ENCODE data around the gene TRAF1. TPM values are rescaled to one million over a fixed set of nuclear protein-coding genes. Genes with fewer than 3 reads are reported as not detected.
"Not testable (repeated sequence)": the region's sequence is repeated elsewhere in the genome, so short reads cannot be mapped to it uniquely, and the experiment has no call there.

Gene TRAF1, protein sequence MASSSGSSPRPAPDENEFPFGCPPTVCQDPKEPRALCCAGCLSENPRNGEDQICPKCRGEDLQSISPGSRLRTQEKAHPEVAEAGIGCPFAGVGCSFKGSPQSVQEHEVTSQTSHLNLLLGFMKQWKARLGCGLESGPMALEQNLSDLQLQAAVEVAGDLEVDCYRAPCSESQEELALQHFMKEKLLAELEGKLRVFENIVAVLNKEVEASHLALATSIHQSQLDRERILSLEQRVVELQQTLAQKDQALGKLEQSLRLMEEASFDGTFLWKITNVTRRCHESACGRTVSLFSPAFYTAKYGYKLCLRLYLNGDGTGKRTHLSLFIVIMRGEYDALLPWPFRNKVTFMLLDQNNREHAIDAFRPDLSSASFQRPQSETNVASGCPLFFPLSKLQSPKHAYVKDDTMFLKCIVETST
- polyA plus RNA-seq (ENCODE audit: insufficient read length): 4.7 TPM

DNA sequence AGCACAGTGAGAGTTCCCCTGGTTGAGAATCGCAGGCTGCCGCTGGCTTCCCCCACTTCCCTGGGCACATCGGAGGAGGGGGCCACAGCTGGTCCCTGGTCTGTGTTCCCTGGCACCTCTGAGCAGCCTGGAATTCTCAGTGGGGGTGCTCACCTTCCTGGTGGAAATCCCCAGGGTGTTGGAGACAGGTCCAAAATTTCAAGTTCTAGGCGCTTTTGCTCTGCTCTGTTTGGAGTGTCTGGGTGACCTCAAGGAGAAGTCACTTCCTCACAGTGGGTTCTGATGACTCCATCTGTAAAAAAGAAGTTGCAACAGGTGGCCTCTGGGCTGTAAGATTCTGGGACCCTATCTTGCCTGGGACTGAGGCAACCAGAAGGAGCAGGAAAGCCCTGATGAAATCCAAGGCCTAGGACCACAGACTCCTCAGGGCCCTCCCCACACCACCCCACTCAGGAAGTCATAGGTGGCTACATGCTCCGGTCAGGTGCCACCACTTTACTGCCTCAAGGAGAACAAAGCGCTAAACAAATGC lies at the start of gene TRAF1:
TSS of gene TRAF1 (minus strand) at position 400 of the 532 bp plus-strand sequence. CDS start 721 bp downstream, outside the sequence.
- DNase-seq: no peak

DNA sequence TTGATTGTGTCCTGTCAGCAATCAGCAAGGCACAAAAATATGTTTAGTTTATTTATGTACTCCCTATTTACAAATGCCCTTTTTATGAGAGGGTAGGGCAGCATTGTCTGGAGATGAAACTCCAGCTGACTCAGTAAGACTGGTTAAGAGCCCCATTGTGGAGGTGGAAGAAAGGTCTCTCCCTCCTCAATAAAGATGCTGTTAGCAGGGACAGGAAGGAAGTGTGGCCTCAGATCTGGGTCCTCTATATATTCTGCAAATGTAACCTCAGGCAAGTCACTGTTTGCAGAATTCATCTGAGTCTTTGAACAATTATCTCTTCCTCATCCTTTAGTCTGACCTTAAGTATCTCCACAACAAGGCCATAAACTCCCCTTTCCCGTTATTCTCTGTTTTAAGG lies 48.3 kb upstream of the TRAF1 start:
- DNase-seq: no peak

DNA sequence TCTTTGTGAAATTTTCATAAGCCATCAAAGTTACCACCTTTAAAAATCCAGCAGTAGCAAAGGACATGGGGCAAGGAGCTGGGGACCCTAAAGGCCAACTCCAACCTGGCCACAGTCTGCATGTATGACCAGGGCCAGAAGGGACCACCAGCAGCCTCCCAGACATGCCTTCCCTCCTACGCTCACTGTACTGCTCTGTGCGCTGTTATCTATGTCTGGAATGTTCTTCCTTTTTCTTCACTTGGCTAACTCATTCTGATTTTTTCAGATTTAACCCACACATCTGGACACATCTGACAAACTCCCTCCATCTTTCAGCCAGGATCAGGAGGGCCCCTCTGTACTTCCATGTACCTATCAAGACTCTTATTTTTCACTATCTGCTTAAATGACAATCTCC lies 47.6 kb upstream of the TRAF1 start:
- DNase-seq: no peak

GRCh38 chr9:120971938-120972337 lies 45.3 kb upstream of the TRAF1 start:
- DNase-seq: no peak

GRCh38 chr9:120971471-120971870 lies 44.9 kb upstream of the TRAF1 start:
- not testable (repeated sequence) for DNase-seq

- peak; percentile 36 for DNase-seq
Observed at GRCh38 chr9:120970244-120970643, 43.6 kb upstream of the TRAF1 start.

DNA sequence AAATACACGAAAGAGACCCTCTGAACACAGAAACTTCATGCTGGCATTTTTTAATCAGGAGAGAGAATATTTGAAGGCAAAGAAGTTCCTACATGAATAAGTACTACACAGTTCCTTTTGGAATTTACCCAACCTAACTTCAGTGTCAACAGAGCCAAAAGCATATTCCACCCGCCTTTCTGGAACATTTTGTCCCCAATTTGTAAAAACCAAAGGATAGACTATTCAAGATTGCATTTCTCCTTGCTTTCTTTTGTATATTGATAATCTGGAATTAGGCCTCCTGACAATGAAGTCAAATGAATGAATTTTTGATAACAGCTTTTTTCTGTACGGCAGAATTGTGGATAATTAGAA lies 39.4 kb upstream of the TRAF1 start:
- no peak for DNase-seq

DNA sequence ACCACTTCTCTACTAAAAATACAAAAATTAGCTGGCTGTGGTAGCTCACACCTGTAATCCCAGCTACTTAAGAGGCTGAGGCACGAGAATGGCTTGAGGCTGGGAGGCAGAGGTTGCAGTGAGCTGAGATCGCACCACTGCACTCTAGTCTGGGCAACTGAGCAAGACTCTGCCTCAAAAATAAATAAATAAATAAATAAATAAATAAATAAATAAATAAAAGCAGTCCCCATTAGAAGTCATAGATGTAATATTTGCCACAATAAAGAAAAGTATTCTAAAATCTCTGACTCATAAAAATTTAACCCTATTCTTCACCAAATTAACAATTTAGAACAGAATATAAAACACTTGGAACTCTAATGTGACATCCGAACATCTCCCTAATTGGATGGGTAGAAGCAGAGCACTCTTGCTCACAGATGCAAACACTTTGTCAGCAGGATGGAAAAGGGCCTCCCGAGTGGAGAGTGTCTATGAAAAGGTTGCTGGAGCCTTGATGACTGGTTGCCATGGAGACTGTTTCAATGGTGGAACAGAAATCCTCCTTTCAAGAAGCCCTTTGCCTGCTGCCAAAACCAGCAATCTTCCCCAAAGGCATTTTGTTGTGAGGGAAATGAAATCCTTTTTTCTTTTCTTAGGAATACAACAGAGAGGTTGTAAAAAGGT lies 38.9 kb upstream of the TRAF1 start:
- peak; percentile 75 for DNase-seq

DNA sequence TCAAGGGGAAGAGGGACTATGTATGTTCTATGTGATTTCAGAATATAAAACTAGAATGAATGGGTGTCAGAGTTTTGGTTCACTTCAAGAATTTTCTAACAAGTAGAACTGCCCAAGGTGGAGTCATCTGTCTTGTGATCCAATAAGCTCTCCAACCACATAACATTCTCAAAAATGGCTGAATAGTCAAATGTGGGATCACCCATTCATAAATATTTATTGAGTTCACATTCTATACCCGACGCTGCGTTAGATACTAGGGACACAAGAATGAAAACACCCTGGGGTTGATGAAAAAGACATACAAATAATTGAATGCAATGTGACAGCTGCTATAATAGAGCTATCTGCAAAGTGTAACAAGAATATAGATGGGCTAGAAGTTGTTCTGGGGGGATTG lies 35.3 kb upstream of the TRAF1 start:
- DNase-seq: no peak

- DNase-seq: no peak
Observed at GRCh38 chr9:120960001-120960400, 33.4 kb upstream of the TRAF1 start.

DNA sequence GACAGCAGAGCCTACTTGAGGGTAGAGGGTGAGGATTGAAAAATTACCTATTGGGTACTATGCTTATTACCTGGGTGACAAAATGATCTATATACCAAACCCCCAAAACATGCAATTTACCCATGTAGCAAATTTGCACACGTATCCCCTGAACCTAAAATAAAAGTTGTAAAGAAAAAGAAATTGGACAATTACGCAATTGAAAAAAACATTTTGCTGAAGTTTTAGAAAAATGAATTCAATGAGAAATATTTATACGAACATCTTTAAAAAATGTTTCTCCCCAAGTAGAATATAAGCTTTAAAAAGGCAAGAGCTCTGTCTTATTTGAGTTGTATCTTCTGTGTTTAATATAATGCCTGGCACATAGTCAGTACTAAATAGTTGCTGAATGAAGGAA lies 30.3 kb upstream of the TRAF1 start:
- DNase-seq: no peak

DNA sequence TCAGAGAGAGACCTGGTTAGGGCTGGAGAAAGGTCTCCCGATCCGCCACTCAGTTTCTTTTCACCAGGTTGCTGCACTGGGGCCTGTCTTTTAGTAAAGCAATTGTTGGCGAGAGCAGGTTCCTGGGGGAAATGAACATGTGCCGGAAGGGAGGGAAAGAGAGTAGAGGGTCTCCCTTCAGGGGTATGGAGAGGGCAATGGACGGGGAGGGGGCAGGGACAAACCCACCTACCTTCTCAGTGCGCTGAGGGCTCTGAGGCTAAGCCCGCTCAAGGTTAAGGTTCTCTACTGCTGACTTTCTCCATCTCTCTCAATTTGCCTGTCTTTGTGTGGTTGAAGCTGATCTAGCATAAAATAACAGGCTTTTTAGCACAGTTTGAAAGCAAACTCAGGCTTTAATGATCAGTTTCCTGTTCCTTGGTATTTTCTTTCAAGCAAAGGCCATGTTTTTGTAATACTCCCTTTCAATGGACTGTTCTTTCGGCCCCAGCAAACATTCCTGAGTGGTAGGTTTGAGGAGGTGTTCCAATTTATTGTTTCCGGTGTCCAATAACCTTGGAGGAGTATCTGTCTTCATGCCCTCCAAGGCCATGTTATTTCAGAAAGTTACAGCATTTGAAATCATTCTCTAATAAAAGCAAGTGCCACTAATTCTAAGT lies 25.5 kb upstream of the TRAF1 start:
- no peak for DNase-seq

- DNase-seq: no peak
Observed at GRCh38 chr9:120950421-120951388, 24.1 kb upstream of the TRAF1 start.

DNA sequence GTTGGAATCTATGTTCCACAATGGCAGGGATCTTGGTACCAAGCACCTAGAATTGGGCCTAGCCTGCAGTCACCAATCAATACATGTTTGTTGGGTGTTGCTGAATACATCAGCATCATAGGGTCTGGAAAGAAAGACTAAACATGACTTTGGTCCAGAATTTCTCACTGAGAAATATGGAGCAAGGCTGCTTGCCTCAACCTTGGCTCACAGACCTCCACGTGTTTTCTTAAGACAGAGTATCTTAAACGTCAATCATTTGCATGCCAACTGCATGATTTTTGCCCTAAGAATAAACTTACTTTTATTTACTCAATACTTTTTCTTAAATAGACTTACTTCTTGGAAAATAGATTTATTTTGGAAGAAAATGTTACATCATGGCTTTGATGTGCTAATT lies 22.7 kb upstream of the TRAF1 start:
- DNase-seq: no peak

GRCh38 chr9:120948824-120949223 lies 22.2 kb upstream of the TRAF1 start:
- DNase-seq: no peak

- DNase-seq: no peak
Observed at GRCh38 chr9:120947222-120947621, 20.6 kb upstream of the TRAF1 start.

DNA sequence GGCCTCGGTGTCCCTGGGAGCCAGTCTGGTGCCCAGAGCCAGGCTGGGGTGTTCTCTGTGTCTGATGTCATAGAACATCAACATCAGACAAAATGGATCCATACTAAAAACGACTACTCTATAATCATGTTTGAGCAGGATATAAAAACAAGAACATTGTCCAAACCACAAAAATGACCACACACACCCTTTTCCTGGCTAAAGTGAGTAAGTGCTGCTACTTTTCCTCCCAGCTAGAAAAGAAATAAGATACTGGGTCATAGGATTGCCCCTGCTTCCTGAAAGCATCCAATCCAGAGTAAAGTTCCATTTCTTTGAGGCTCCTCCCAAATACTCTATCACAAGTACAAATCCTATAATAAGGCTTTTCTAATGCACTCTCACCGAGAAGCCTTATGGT lies 19.7 kb upstream of the TRAF1 start:
- DNase-seq: no peak

DNA sequence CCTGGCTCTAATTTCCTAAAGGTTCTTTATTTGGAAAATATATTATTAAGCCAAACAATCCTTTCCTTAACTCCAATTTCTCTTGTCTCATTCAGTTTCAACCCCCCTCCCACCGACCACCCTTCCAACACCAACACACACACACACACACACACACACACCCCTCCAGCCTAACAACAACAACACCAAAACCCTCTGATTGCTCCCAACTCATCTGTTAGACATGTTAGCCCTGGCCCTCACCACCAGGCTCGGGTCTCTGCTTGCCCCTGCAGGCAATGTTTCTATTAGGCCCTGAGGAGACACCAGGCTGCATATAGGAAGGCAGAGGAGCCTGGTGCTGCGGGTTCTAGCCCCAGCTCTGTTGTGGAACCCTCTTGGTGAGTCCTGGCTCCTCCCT lies 18.4 kb upstream of the TRAF1 start:
- no peak for DNase-seq

DNA sequence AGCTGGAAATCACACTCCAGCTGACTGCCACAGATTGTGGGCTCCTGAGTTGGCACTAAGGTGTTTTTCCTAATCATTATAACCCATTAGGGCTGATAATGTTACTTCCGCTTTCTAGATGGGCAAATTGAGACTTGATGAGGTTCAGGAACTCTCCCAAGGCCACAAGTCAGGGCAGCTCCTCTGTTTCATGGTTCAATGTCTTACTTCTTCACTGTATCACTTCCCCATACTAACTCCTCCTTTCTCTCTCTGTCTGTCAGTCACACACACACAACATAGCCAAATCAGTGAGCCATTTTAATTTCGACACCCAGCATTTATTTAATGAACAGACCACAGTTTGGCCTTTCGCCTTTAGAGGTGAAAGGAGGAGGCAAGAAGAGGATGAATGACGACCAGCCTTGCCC lies 17.8 kb upstream of the TRAF1 start:
- no peak for DNase-seq

- DNase-seq: no peak
Observed at GRCh38 chr9:120942186-120943001, 15.8 kb upstream of the TRAF1 start.

Data from hindlimb muscle (tissue), 1 donor.